ENCODE measurements around the gene NR2E3. TPM values are rescaled to one million over a fixed set of nuclear protein-coding genes. Genes with fewer than 3 reads are reported as not detected.

NR2E3 gene
- total and polyA plus RNA-seq, 2 of the 13 experiments (the other 11 are each of a cell fraction or from before 2014, with no cell fraction given), result not detected

- Histone ChIP-seq H3K27me3 (ENCODE audit: control insufficient read depth in 1 of 2, insufficient read depth in 2 of 2, low read length in 2 of 2) (peaks cover 15 to 37% of the 10 kb centered on the region in 2 experiments; a peak in 4 of 5 replicates), H4K20me1 (ENCODE audit: insufficient read depth, low read length) (no peaks in the 10 kb centered on the region), H3K79me2 (ENCODE audit: insufficient read depth, low read length) (no peaks in the 10 kb centered on the region), H3K9ac (ENCODE audit: insufficient read depth, low read depth, low read length) (no peak overlapping the region), H3K9me3 (ENCODE audit: low read length) (no peaks in the 10 kb centered on the region), H3K4me2 (ENCODE audit: low read depth, low read length) (no peak overlapping the region), H2AFZ (ENCODE audit: low read length) (no peak overlapping the region), H3K27ac (ENCODE audit: extremely low read length, insufficient read depth, low read length) (no peak overlapping the region), H3K36me3 (replicated peaks in 1 of 2; ENCODE audit: control insufficient read depth in 1 of 2, insufficient read depth in 2 of 2, low read length in 2 of 2) (no peaks in the 10 kb centered on the region), H3K4me3 (replicated peaks in 1 of 3; ENCODE audit: insufficient read depth in 1 of 3, low read depth in 2 of 3, low read length in 3 of 3) (no peak overlapping the region), H3K4me1 (ENCODE audit: insufficient read depth, low read length) (no peaks in the 10 kb centered on the region)
- 46% methylated on average over 11 of the region's 15 CpGs for WGBS (ENCODE audit: low lambda C conversion rate)
- intact Hi-C loops (cut with micrococcal nuclease; ENCODE audit: unreplicated experiment), result no loop called here
- POLR2A ChIA-PET, result no interaction called here
- TF ChIP-seq ZNF800 (CRISPR knock-in tag; IDR thresholded peaks at IDR 0.05) (no peak), SP4 (CRISPR knock-in tag; IDR thresholded peaks at IDR 0.05) (no peak), HNF4A (CRISPR knock-in tag; IDR thresholded peaks at IDR 0.05) (no peak), THAP9 (CRISPR knock-in tag; IDR thresholded peaks at IDR 0.05; ENCODE audit: borderline replicate concordance) (no peak), ARID3A (IDR thresholded peaks at IDR 0.05; ENCODE audit: low read depth, low read length) (no peak), ZIK1 (CRISPR knock-in tag; IDR thresholded peaks at IDR 0.05; ENCODE audit: borderline replicate concordance, low read depth) (no peak), ZNF713 (CRISPR knock-in tag; IDR thresholded peaks at IDR 0.05) (no peak), KLF11 (CRISPR knock-in tag; IDR thresholded peaks at IDR 0.05) (no peak), ZNF883 (CRISPR knock-in tag; IDR thresholded peaks at IDR 0.05; ENCODE audit: not compliant biosample characterization) (no peak), HDAC6 (IDR thresholded peaks at IDR 0.05; ENCODE audit: low read depth, low read length) (no peak), ZNF333 (CRISPR knock-in tag; IDR thresholded peaks at IDR 0.05; ENCODE audit: borderline replicate concordance) (no peak), ZNF280B (CRISPR knock-in tag; IDR thresholded peaks at IDR 0.05; ENCODE audit: borderline replicate concordance) (no peak), SP1 (IDR thresholded peaks at IDR 0.05) (no peak), SP1 (CRISPR knock-in tag; IDR thresholded peaks at IDR 0.05) (no peak), MAFF (IDR thresholded peaks at IDR 0.05; ENCODE audit: low read depth, low read length) (no peak), MTA1 (CRISPR knock-in tag; IDR thresholded peaks at IDR 0.05; ENCODE audit: borderline replicate concordance) (no peak)
- CTCF ChIA-PET (ENCODE audit: low intra/inter-chr PET ratio, low total read pairs), result no interaction called here
- no TSS peak for BruUV-seq (replicated peaks)
- ATAC-seq, result no peak
- in situ Hi-C loops (cut with HindIII; ENCODE audit: extremely low pct_ligation_motif_present, low pct_unique_long_range_greater_than_20kb), result loop anchor here (10.0 kb wide), 1 partner anchor 692 kb away; the partner anchor contains the start of gene THSD4
- DNase-seq (ENCODE audit: low spot score), result no peak
- FAIRE-seq, result no peak
Observed at GRCh38 chr15:71807125-71807629, 3.2 kb upstream of the NR2E3 start.

Measured in HepG2 (cell line).